ENCODE measurements around the gene KNSTRN.

GRCh38 chr15:40407330-40407990, 24.9 kb downstream of the KNSTRN start:
- TF ChIP-seq CTCF (IDR thresholded peaks at IDR 0.05 in 8 of 11, conservative IDR thresholded peaks at IDR 0.05 in 3 of 11) = no peak
- TF ChIP-seq POLR2AphosphoS5 (IDR thresholded peaks at IDR 0.05) = no peak
- TF ChIP-seq POLR2A (IDR thresholded peaks at IDR 0.05) = no peak

All from spleen (tissue), 7 donors.